ENCODE measurements around the gene KLF7. TPM values are rescaled to one million over a fixed set of nuclear protein-coding genes. Genes with fewer than 3 reads are reported as not detected.

Gene KLF7
- polyA plus RNA-seq, 2 of the 4 experiments (the other 2 are of a cell fraction), result 17.8 to 29.8 TPM

- WGBS (ENCODE audit: missing lambda C conversion rate), result 91% methylated on average over 3 of the region's 3 CpGs
- POLR2A ChIA-PET, result no interaction called here
- no peak for ATAC-seq
These were observed 76.9 kb downstream of the KLF7 start for GRCh38 chr2:207088839-207089238.

More at GRCh38 chr2:207088839-207089238, 76.9 kb downstream of the KLF7 start:
- FAIRE-seq (no peak), DNase-seq (ENCODE audit: low read depth in 1 of 2, low spot score in 1 of 2) (no peak)
- Histone ChIP-seq H3K4me2 (no peak overlapping the region), H3K9me3 (no peaks in the 10 kb centered on the region), H3K4me3 (no peak overlapping the region), H3K27ac (no peak overlapping the region), H3K4me1 (peaks cover 19% of the 10 kb centered on the region)
- TF ChIP-seq JUNB (IDR thresholded peaks at IDR 0.05) (no peak), MAZ (IDR thresholded peaks at IDR 0.05; ENCODE audit: borderline replicate concordance, low read depth, low read length) (no peak), HMGXB4 (CRISPR knock-in tag; IDR thresholded peaks at IDR 0.05; ENCODE audit: borderline replicate concordance) (no peak), HES2 (IDR thresholded peaks at IDR 0.05) (no peak), FOSB (CRISPR knock-in tag; IDR thresholded peaks at IDR 0.05) (no peak), POLR2A (IDR thresholded peaks at IDR 0.05; ENCODE audit: low read length) (no peak), CHD2 (IDR thresholded peaks at IDR 0.05; ENCODE audit: low read length, partially characterized antibody) (no peak), HEYL (CRISPR knock-in tag; IDR thresholded peaks at IDR 0.05) (no peak), SMC3 (IDR thresholded peaks at IDR 0.05) (no peak), TP53 (CRISPR knock-in tag; IDR thresholded peaks at IDR 0.05) (no peak), REST (IDR thresholded peaks at IDR 0.05) (no peak), CTCF (IDR thresholded peaks at IDR 0.05) (no peak), ZC3H11A (IDR thresholded peaks at IDR 0.05) (no peak), CBX2 (IDR thresholded peaks at IDR 0.05; ENCODE audit: borderline replicate concordance, low read depth) (no peak), EP300 (IDR thresholded peaks at IDR 0.05) (no peak), PBX3 (IDR thresholded peaks at IDR 0.05) (no peak), ATOH8 (CRISPR knock-in tag; IDR thresholded peaks at IDR 0.05; ENCODE audit: low read depth) (no peak), RAD21 (conservative IDR thresholded peaks at IDR 0.05 in 1 of 2, IDR thresholded peaks at IDR 0.05 in 1 of 2) (no peak), TFCP2L1 (CRISPR knock-in tag; IDR thresholded peaks at IDR 0.05) (no peak)
- CTCF ChIA-PET, result interaction anchor here (1.6 to 1.8 kb wide), 2 partner anchors 15 to 384 kb away, joined by 5 to 6 read pairs; no protein-coding TSS in a partner anchor

All from A549 (cell line).